Mammary epithelial cell (primary cell): Measurements from ENCODE around the gene RECQL.

Experiments
- EZH2 ChIP-seq: IDR thresholded peaks from 2 replicates; pipeline ENCODE4 v1.6.1; 2012; ENCODE audit warnings: low read length, inconsistent platforms, borderline replicate concordance
- TF ChIP-seq, protein P1 (sequence below), 2 donors: IDR thresholded peaks in 1 of 2; conservative IDR thresholded peaks in 1 of 2; 2 replicates each; pipeline ENCODE4 v1.5.1; 2011 to 2012; ENCODE audit warnings: inconsistent platforms in 2 of 2, low read length in 2 of 2, mild to moderate bottlenecking in 2 of 2, control low read depth in 1 of 2, low read depth in 1 of 2; ENCODE audit not compliant: insufficient read depth in 1 of 2; ENCODE audit errors: extremely low read depth in 1 of 2

DNA sequence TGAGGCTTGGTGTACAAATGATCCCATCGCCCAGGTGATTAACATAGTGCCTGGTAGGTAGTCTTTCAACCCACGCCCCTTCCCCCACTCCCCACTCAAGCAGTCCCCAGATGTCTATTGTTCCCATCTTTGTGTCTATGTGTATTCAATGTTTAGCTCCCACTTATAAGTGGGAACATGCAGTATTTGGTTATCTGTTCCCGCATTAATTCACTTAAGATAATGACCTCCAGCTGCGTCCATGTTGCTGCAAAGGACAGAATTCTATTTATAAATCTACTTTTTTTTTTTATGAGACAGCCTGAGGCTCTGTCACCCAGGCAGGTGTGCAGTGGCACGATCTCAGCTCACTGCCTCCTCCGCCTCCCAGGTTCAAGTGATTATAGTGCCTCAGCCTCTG lies 40.3 kb upstream of the RECQL start:
- TF ChIP-seq, protein P1, sequence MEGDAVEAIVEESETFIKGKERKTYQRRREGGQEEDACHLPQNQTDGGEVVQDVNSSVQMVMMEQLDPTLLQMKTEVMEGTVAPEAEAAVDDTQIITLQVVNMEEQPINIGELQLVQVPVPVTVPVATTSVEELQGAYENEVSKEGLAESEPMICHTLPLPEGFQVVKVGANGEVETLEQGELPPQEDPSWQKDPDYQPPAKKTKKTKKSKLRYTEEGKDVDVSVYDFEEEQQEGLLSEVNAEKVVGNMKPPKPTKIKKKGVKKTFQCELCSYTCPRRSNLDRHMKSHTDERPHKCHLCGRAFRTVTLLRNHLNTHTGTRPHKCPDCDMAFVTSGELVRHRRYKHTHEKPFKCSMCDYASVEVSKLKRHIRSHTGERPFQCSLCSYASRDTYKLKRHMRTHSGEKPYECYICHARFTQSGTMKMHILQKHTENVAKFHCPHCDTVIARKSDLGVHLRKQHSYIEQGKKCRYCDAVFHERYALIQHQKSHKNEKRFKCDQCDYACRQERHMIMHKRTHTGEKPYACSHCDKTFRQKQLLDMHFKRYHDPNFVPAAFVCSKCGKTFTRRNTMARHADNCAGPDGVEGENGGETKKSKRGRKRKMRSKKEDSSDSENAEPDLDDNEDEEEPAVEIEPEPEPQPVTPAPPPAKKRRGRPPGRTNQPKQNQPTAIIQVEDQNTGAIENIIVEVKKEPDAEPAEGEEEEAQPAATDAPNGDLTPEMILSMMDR (conservative IDR thresholded peaks at IDR 0.05 in 1 of 2, IDR thresholded peaks at IDR 0.05 in 1 of 2; ENCODE audit: extremely low read depth in 1 of 2, insufficient read depth in 1 of 2, low read depth in 1 of 2, low read length in 2 of 2) = no peak
- no peak for TF ChIP-seq EZH2
